Measurements from ENCODE around the gene YWHAG.
A peak's percentile ranks its signal among the peaks of the same experiment; 100 is the strongest.
"Not testable (repeated sequence)": the region's sequence is repeated elsewhere in the genome, so short reads cannot be mapped to it uniquely, and the experiment has no call there.

YWHAG gene

DNA sequence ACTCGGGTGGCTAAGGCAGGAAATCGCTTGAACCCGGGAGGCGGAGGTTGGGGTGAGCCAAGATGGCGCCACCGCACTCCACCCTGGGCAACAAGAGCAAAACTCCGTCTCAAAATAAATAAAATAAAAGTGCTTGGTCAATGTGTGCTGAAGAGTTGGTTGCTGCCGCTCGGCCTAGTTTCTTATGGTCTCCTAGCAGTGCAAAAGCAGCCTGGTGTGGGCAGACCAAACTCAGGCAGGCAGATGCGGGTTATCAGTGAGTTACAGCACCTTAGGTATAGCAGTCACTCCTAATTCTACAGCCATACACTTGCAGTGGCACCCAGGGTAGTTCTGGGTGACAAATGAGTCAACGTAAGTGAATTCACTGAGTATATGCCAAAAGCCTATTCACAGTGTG is 33.7 kb downstream of the YWHAG start:
- no peak for DNase-seq (ENCODE audit: low read depth in 2 of 2)

DNA sequence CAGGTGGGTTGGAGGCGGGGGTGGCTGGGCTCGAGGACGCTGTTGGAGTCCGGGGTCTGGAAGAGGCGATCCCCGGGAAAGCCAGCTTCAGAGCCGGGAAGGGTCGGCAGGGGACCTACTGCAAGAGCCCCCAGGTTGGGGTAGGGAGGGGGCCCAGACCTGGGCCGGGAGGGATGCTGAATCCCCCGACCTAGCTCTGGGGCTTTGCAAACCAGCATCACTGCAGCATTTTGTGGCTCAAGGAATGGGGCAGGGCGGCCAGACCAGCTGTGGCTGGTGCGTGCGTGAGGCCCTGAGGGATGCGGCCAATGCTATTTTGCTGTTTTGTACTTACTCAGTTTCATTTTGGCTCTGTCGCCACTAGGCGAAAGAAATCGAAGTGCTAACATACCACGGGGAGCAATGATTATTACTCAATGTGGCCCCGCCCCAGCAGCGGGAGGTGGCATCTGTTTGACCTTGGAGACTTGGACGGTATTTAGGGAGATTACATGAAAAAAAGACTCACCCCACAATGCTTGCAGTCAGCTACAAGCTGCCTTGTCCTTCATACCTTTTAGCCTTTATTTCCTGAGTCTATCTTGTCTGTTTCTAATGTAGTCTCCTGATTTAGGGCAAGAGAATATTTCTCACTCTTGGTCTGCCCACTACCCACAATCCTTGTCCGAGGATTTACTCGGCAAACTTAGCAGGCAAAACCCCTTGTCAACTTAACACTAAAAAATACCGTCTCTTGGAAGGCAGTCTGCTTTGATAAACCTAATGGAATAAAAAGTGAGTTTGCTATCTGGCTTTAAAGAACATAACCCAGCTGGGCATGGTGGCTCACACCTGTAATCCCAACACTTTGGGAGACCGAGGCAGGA is 40.1 kb downstream of the YWHAG start:
- DNase-seq (ENCODE audit: low read depth in 2 of 2) = peak in 1 of 2 experiments; percentile 54

DNA sequence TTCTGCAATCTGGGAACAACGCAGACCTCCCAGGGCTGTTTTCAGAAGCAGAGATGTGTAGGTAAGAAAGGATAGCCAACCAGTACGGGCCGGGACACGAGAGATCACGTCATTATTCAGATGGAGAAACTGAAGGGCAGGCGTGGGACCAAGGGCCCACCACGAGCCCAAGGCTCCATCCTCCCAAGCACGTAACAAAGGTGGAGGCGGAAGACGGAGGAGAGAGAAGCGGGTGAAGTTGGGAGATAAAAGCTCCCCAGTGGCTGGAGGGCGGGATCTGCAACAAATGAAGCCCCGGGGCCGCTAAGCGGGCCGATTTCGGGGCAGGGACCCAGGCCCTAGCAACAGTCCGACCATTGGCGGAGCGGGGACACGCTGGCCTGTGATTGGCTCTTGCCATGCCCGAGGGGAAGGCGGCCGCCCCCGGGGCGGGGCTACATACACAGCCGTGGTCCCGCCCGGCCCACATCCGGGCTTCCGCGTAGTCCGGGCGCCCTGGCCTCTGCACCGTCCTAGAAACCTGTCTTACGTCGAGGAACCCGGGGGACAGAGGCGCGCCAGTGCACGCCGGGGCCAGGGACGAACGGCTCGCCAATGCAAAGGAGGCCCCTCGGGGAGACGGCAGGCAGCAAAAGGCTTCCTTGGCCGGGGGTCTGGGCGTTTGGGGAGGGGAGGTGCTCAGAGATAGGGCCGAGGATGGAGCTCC is 40.9 kb downstream of the YWHAG start:
- DNase-seq (ENCODE audit: low read depth in 2 of 2) = peak; percentile 87 to 91

- no peak for DNase-seq (ENCODE audit: low read depth in 2 of 2)
Observed at GRCh38 chr7:76316984-76317781, 41.6 kb downstream of the YWHAG start.

DNA sequence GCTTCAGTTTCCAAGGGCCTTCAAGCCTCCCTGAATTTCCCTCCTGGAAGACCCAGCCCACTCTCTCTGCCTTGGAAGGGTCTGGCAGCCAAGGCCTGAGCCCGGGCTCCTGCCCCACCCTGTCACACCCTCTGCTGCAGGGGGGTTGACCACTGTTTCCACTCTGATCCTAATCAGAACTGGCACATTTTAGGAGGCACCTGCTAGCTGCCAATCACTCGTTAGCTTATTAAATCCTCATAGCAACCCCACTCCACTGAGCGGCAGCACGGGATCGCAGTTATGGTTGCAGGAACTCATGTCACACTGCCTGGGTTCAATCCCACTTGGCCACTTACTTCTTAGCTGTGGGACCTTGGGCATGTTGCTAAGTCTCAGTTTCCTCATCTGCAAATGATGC is 43.4 kb downstream of the YWHAG start:
- no peak for DNase-seq (ENCODE audit: low read depth in 2 of 2)

GRCh38 chr7:76314740-76315139 is 44.1 kb downstream of the YWHAG start:
- not testable (repeated sequence) for DNase-seq (ENCODE audit: low read depth in 2 of 2)

DNA sequence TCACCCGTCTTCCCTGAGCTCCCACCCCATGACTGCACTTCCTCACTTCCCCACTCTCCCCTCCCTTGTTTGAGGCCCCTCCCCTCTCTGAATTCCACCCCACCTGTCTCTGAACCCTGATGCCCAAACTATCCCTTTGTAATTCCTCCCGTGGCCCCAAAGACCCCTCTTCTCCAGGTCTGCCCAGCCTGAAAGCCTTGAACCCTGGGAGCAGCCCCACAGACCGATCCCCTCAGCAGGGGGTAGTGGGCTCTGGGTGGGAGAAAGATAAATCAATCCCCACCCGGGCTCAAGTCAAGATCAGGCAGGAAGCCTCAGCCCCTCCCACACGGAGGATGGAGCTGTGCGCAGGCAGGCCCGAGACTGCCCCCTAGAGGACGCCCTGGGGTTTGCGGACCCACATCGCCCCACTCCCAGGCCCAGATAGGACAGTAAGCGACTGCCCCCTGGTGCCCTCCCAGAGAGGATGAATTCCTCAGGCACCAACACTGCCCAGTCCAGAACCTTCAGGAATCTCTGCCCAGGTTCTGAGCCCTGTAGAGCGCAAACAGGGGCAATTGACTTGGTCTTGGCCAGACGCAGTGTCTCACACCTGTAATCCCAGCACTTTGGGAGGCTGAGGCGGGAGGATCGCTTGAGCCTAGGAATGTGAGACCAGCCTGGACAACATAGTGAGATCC is 44.6 kb downstream of the YWHAG start:
- peak; percentile 90 to 98 for DNase-seq (ENCODE audit: low read depth in 2 of 2)

- not testable (repeated sequence) for DNase-seq (ENCODE audit: low read depth in 2 of 2)
Observed at GRCh38 chr7:76311838-76312237, 47.0 kb downstream of the YWHAG start.

- DNase-seq (ENCODE audit: low read depth in 2 of 2) = no peak
Observed at GRCh38 chr7:76310102-76310957, 48.5 kb downstream of the YWHAG start.

GRCh38 chr7:76309341-76310101 is 49.3 kb downstream of the YWHAG start:
- DNase-seq (ENCODE audit: low read depth in 2 of 2) = not testable (repeated sequence)

DNA sequence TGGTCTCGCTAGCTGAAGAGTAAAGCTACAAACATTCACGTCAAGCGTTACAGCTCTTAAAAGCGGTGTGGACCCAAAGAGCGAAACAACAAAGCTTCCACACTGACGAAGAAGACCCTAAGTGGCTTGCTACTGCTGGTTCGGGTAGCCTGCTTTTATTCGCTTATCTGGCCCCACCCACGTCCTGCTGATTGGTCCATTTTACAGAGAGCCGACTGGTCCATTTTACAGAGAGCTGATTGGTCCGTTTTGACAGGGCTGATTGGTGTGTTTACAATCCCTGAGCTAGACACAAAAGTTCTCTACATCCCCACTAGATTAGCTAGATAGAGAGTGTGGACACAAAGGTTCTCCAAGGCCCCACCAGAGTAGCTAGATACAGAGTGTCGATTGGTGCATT is 49.9 kb downstream of the YWHAG start:
- not testable (repeated sequence) for DNase-seq (ENCODE audit: low read depth in 2 of 2)

DNA sequence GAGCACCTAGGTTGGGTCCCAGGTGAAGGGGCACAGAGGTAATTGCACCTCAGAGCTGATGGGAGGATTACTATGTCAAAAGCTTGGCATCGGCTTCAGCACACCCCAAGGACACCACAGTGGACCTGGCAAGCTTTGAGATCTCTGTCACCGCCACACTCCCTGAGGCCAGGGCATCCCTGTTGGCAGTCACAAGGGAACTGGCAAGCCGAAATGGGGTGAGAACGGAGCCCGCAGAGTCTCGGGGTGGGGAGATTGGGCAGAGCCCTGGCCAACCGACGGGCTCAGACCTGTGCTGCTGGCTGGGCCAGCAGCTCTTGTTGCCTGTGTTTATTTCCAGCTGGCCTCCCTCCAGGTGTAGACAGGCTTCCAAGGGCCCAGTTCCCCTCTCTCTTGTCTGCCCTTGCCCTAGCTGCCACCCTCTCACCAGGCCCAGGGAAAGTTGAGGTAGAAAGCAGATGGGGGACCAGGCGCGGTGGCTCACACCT is 53.9 kb downstream of the YWHAG start:
- no peak for DNase-seq (ENCODE audit: low read depth in 2 of 2)

DNA sequence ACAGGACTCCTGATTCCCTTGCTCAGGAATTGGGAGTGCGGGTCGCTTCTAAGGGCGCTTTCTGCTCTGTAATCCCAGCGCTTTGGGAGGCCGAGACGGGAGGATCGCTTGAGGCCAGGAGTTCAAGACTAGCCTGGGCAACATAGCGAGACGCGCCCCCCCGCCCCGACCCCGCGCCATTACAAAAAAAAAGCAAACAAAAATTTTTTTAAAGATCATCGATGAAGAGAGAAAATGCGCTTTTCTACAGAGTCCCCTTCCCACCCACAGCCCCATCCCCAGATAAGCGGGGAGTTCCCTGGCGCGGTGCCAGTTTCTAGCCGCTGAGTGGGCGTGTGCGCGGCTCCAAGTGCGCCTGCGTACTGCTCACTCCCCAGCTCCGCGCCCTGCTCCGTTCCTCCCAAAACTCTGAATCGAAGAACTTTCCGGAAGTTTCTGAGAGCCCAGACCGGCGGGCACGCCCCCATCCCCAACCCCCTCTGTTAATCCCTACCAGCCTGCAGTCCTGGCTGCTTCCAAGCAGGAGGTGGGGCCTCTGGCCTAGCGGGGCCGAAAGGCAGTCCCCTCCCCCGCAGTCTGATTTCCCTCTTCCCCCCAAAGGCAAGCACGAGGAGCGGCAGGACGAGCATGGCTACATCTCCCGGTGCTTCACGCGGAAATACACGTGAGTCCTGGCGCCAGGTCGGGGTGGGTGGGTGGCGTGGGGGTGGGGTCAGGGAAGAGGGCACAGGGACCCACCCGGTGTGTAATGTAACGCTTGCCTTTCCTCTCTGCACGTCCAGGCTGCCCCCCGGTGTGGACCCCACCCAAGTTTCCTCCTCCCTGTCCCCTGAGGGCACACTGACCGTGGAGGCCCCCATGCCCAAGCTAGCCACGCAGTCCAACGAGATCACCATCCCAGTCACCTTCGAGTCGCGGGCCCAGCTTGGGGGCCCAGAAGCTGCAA is 55.3 kb downstream of the YWHAG start:
- DNase-seq (ENCODE audit: low read depth in 2 of 2) = peak; percentile 57 to 65

DNA sequence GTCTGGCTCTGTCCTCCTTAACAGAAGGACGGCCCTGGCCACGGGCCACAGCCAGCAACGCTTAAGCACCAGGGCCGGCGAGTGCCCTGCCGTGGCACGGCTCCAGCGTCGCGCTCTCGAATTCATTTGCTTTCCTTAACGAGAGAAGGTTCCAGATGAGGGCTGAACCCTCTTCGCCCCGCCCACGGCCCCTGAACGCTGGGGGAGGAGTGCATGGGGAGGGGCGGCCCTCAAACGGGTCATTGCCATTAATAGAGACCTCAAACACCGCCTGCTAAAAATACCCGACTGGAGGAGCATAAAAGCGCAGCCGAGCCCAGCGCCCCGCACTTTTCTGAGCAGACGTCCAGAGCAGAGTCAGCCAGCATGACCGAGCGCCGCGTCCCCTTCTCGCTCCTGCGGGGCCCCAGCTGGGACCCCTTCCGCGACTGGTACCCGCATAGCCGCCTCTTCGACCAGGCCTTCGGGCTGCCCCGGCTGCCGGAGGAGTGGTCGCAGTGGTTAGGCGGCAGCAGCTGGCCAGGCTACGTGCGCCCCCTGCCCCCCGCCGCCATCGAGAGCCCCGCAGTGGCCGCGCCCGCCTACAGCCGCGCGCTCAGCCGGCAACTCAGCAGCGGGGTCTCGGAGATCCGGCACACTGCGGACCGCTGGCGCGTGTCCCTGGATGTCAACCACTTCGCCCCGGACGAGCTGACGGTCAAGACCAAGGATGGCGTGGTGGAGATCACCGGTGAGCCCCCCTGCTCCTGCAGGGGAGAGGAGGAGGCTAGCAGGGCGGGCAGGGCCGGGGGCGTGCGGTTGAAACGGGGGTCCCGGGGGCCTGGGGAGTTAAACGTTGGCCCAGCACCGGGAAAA is 56.2 kb downstream of the YWHAG start, which contains the start of gene HSPB1:
Gene HSPB1 (plus strand): TSS at position 327 of the 855 bp plus-strand sequence. CDS start 40 bp downstream, at position 367.
- no peak for DNase-seq (ENCODE audit: low read depth in 2 of 2)

DNA sequence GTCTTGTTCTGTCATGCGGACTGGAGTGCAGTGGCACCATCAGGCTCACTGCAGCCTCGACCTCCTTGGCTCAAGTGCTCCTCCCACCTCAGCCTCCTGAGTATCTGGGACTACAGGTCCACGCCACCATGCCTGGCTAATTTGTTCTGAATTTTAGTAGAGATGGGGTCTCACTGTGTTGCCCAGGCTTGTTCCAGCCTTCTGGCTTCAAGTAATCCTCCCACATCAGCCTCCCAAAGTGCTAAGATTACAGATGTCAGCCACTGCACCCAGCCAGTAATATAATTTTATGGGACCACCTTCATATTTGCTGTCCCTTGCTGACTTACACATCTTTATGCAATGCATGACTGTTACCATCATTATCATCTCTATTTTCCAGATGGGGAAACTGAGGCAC is 57.8 kb downstream of the YWHAG start:
- DNase-seq (ENCODE audit: low read depth in 2 of 2) = no peak

GRCh38 chr7:76300166-76300731 is 58.5 kb downstream of the YWHAG start:
- DNase-seq (ENCODE audit: low read depth in 2 of 2) = no peak
